Bronchial epithelial cell (primary cell): ENCODE data around the gene TEP1. TPM values are rescaled to one million over a fixed set of nuclear protein-coding genes. Genes with fewer than 3 reads are reported as not detected.

ENCODE experiments used
- DNase-seq: peaks from one replicate; pipeline ENCODE4 v3.0.0-alpha.2; 2010; ENCODE audit warnings: low read depth
- FAIRE-seq: peaks from 2 replicates; lab custom pipeline; 2011; peaks lifted over from hg19 to GRCh38; lab: Jason Lieb, UNC
- H3K27me3 ChIP-seq: 2 replicates; pipeline ENCODE4 v1.5.1; 2011; ENCODE audit warnings: low read length; ENCODE audit not compliant: control insufficient read depth, insufficient read depth
- H3K36me3 ChIP-seq: 2 replicates; pipeline ENCODE4 v1.5.1; 2011; ENCODE audit warnings: low read length; ENCODE audit not compliant: control insufficient read depth, insufficient read depth
- H3K4me3 ChIP-seq: 2 replicates; pipeline ENCODE4 v1.5.1; 2011; ENCODE audit warnings: mild to moderate bottlenecking, low read depth, low read length, control low read depth
- total RNA-seq: library from RNA; depleted of rRNA; stranded (reverse); fragments of >200 nt; gene quantifications from 2 replicates; pipeline ENCODE4 v1.2.1, GENCODE V29; 2014
- TF ChIP-seq, protein P1 (sequence below): IDR thresholded peaks from 2 replicates; pipeline ENCODE4 v1.5.1; 2011; ENCODE audit warnings: mild to moderate bottlenecking, moderate library complexity, low read length, control low read depth, inconsistent platforms; ENCODE audit not compliant: insufficient read depth, severe bottlenecking

The TEP1 gene
- total RNA-seq, 1 donor from 2014 or later, result 9.7 TPM

DNA sequence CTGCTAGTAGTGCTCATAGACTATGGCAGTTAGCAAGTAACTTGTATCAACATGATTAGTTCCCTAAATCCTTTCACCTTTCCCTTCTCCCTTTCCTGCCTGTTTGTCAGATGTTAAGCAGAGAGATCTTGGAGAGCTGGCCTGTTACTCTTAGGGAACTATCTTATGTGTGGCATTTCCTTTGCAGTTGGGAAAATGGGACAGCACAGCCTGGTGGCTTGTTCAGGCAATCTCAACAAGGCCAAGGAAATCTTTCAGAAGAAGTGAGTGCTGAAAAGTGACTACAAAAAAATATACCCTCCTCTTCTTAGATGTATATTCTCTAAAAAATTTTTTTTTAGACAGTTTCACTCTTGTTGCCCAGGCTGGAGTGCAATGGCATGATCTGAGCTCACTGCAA, 62.4 kb downstream of the TEP1 start:
- peaks cover 23% of the 10 kb centered on the region for H3K36me3 ChIP-seq
- FAIRE-seq, result no peak
- TF ChIP-seq, protein P1, sequence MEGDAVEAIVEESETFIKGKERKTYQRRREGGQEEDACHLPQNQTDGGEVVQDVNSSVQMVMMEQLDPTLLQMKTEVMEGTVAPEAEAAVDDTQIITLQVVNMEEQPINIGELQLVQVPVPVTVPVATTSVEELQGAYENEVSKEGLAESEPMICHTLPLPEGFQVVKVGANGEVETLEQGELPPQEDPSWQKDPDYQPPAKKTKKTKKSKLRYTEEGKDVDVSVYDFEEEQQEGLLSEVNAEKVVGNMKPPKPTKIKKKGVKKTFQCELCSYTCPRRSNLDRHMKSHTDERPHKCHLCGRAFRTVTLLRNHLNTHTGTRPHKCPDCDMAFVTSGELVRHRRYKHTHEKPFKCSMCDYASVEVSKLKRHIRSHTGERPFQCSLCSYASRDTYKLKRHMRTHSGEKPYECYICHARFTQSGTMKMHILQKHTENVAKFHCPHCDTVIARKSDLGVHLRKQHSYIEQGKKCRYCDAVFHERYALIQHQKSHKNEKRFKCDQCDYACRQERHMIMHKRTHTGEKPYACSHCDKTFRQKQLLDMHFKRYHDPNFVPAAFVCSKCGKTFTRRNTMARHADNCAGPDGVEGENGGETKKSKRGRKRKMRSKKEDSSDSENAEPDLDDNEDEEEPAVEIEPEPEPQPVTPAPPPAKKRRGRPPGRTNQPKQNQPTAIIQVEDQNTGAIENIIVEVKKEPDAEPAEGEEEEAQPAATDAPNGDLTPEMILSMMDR, result no peak
- H3K27me3 ChIP-seq, result no peaks in the 10 kb centered on the region
- no peak for DNase-seq
- no peak overlapping the region for H3K4me3 ChIP-seq

DNA sequence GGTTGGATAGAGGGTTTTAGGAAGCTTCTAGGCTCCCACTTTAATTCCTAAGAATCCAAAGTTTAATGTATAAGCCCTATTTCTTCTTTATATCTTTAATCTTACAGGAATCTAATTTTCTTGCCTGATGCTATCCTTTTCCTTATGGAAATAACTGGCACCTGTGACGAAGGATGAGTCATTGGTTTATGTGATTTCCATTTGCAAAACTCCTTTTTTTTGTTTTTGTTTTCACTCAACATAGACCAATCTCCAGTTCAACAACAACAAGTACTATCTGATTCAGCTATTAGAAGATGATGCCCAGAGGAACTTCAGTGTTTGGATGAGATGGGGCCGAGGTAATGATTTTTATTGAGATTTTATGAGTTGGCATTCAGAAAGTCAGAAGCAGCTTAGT, 63.0 kb downstream of the TEP1 start:
- FAIRE-seq (no peak), DNase-seq (no peak)
- TF ChIP-seq, protein P1, result no peak
- Histone ChIP-seq H3K36me3 (peaks cover 22% of the 10 kb centered on the region), H3K4me3 (no peak overlapping the region), H3K27me3 (no peaks in the 10 kb centered on the region)

DNA sequence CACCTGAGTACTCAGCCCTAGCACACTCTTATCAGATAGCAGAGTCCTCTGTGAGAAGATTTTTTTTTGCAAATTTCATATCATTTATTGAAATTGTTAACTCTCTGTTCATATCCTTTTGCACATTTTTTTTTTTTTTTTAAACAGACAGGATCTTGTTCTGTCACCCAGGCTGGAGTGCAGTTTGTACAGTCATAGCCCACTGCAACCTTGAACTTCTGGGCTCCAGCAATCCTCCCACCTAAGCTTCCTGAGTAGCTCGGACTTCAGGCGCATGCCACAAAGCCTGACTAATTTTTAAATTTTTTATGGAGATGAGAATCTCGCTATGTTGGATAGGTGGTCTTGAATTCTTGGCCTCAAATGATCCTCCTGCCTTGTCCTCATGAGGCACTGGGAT, 65.6 kb downstream of the TEP1 start:
- FAIRE-seq (no peak), DNase-seq (no peak)
- Histone ChIP-seq H3K4me3 (no peak overlapping the region), H3K36me3 (peaks cover 16% of the 10 kb centered on the region), H3K27me3 (no peaks in the 10 kb centered on the region)
- TF ChIP-seq, protein P1, result no peak

DNA sequence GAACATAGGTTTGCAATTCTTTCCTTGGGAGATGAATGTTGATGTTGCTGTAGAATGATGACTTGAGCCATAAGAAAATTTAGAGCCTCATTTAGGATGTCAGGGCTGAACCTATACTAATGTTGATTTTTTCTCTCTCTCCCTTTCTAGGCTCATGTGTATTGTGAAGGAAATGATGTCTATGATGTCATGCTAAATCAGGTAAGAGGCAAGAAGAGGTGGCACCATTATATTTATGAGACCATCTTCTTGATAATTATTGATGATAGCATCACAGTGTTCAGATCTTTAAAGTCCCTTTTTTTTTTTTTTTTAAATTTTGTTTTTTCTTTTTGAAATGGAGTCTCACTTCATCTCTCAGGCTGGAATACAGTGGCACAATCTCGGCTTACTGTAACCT, 66.6 kb downstream of the TEP1 start:
- no peak for FAIRE-seq
- Histone ChIP-seq H3K27me3 (no peaks in the 10 kb centered on the region), H3K36me3 (peaks cover 13% of the 10 kb centered on the region), H3K4me3 (no peak overlapping the region)
- TF ChIP-seq, protein P1, result no peak
- DNase-seq, result no peak

DNA sequence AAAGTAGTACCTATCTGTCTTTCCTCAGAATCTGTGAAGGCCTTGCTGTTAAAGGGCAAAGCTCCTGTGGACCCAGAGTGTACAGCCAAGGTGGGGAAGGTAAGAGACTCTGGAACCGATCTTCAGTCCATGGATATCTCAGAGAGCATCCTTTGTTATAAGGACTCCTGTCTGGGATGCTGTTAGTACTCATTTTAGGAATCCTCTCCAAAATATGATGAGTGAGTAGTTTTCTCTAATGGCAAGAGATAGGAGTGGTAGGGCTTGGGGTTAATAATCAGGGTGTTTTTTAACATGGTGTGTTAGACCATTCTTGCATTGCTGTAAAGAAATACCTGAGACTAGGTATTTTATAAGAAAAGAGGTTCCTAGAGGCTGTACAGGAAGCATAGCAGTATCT, 67.9 kb downstream of the TEP1 start:
- TF ChIP-seq, protein P1, result no peak
- no peak for FAIRE-seq
- Histone ChIP-seq H3K4me3 (no peak overlapping the region), H3K27me3 (no peaks in the 10 kb centered on the region), H3K36me3 (peaks cover 10% of the 10 kb centered on the region)
- DNase-seq, result no peak

DNA sequence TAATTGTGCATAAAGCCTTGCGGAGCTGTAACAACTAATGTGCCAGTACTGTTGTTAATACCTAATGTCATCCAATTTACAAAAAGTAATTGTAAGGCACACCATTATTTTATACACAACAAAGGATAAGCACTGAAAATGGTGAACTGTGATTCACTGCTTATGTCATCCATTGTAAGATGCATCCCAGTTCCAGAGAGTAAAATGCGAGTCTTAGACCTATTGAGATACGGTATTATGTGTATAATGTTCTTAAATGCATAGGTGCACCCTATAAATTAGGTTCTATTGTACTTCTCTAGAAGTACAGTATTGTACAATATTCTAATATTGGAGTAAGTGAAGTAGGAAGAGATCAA, 69.5 kb downstream of the TEP1 start:
- TF ChIP-seq, protein P1, result no peak
- DNase-seq (peak; percentile 52), FAIRE-seq (no peak)
- Histone ChIP-seq H3K4me3 (peak overlapping the region; percentile 67), H3K27me3 (no peaks in the 10 kb centered on the region), H3K36me3 (peaks cover 4% of the 10 kb centered on the region)
